Measurements from ENCODE around the gene HPCA.

Gene HPCA

GRCh38 chr1:32881871-32882850 is 4.1 kb upstream of the HPCA start:
- Histone ChIP-seq H3K27ac (ENCODE audit: low read depth in 2 of 2, low read length in 2 of 2) (no peak overlapping the region), H3K9me3 (ENCODE audit: control insufficient read depth in 2 of 2, low read length in 2 of 2) (no peaks in the 10 kb centered on the region), H3K4me1 (ENCODE audit: control insufficient read depth in 2 of 2, insufficient read depth in 2 of 2, low read length in 2 of 2) (no peaks in the 10 kb centered on the region), H3K27me3 (ENCODE audit: control insufficient read depth in 2 of 2, insufficient read depth in 2 of 2, low read length in 2 of 2) (peaks cover 6 to 13% of the 10 kb centered on the region in 2 donors), H3K36me3 (ENCODE audit: control insufficient read depth in 2 of 2, insufficient read depth in 2 of 2, low read length in 2 of 2) (no peaks in the 10 kb centered on the region), H3K9ac (ENCODE audit: low read depth in 1 of 2, low read length in 2 of 2) (no peak overlapping the region), H3K4me3 (ENCODE audit: low read length in 2 of 2) (no peak overlapping the region)

- no peak overlapping the region for H3K27ac ChIP-seq (ENCODE audit: low read depth in 2 of 2, low read length in 2 of 2)
- H3K27me3 ChIP-seq (ENCODE audit: control insufficient read depth in 2 of 2, insufficient read depth in 2 of 2, low read length in 2 of 2): peaks cover 8 to 11% of the 10 kb centered on the region in 2 donors
- H3K4me1 ChIP-seq (ENCODE audit: control insufficient read depth in 2 of 2, insufficient read depth in 2 of 2, low read length in 2 of 2): no peaks in the 10 kb centered on the region
These were observed 2.8 kb upstream of the HPCA start for GRCh38 chr1:32883338-32884031.

GRCh38 chr1:32884032-32884372 is 2.3 kb upstream of the HPCA start:
- Histone ChIP-seq H3K27me3 (ENCODE audit: control insufficient read depth in 2 of 2, insufficient read depth in 2 of 2, low read length in 2 of 2) (peaks cover 8 to 11% of the 10 kb centered on the region in 2 donors), H3K4me1 (ENCODE audit: control insufficient read depth in 2 of 2, insufficient read depth in 2 of 2, low read length in 2 of 2) (no peaks in the 10 kb centered on the region), H3K4me3 (ENCODE audit: low read length in 2 of 2) (no peak overlapping the region), H3K36me3 (ENCODE audit: control insufficient read depth in 2 of 2, insufficient read depth in 2 of 2, low read length in 2 of 2) (no peaks in the 10 kb centered on the region), H3K9me3 (ENCODE audit: control insufficient read depth in 2 of 2, low read length in 2 of 2) (no peaks in the 10 kb centered on the region), H3K9ac (ENCODE audit: low read depth in 1 of 2, low read length in 2 of 2) (no peak overlapping the region), H3K27ac (ENCODE audit: low read depth in 2 of 2, low read length in 2 of 2) (no peak overlapping the region)

More at GRCh38 chr1:32883338-32884031, 2.8 kb upstream of the HPCA start:
- Histone ChIP-seq H3K4me3 (ENCODE audit: low read length in 2 of 2) (no peak overlapping the region), H3K36me3 (ENCODE audit: control insufficient read depth in 2 of 2, insufficient read depth in 2 of 2, low read length in 2 of 2) (no peaks in the 10 kb centered on the region), H3K9me3 (ENCODE audit: control insufficient read depth in 2 of 2, low read length in 2 of 2) (no peaks in the 10 kb centered on the region), H3K9ac (ENCODE audit: low read depth in 1 of 2, low read length in 2 of 2) (no peak overlapping the region)

- no peaks in the 10 kb centered on the region for H3K36me3 ChIP-seq (ENCODE audit: control insufficient read depth in 2 of 2, insufficient read depth in 2 of 2, low read length in 2 of 2)
These were observed 1.6 kb upstream of the HPCA start for GRCh38 chr1:32884726-32885125.

GRCh38 chr1:32885676-32886003 is 651 bp upstream of the HPCA start:
- Histone ChIP-seq H3K4me1 (ENCODE audit: control insufficient read depth in 2 of 2, insufficient read depth in 2 of 2, low read length in 2 of 2) (no peaks in the 10 kb centered on the region), H3K9ac (ENCODE audit: low read depth in 1 of 2, low read length in 2 of 2) (no peak overlapping the region), H3K4me3 (ENCODE audit: low read length in 2 of 2) (no peak overlapping the region), H3K27ac (ENCODE audit: low read depth in 2 of 2, low read length in 2 of 2) (no peak overlapping the region), H3K27me3 (ENCODE audit: control insufficient read depth in 2 of 2, insufficient read depth in 2 of 2, low read length in 2 of 2) (peaks cover 8 to 13% of the 10 kb centered on the region in 2 donors), H3K36me3 (ENCODE audit: control insufficient read depth in 2 of 2, insufficient read depth in 2 of 2, low read length in 2 of 2) (no peaks in the 10 kb centered on the region), H3K9me3 (ENCODE audit: control insufficient read depth in 2 of 2, low read length in 2 of 2) (no peaks in the 10 kb centered on the region)

More at GRCh38 chr1:32884726-32885125, 1.6 kb upstream of the HPCA start:
- H3K4me3 ChIP-seq (ENCODE audit: low read length in 2 of 2): no peak overlapping the region
- H3K9ac ChIP-seq (ENCODE audit: low read depth in 1 of 2, low read length in 2 of 2): no peak overlapping the region
- no peak overlapping the region for H3K27ac ChIP-seq (ENCODE audit: low read depth in 2 of 2, low read length in 2 of 2)
- H3K9me3 ChIP-seq (ENCODE audit: control insufficient read depth in 2 of 2, low read length in 2 of 2): no peaks in the 10 kb centered on the region
- H3K27me3 ChIP-seq (ENCODE audit: control insufficient read depth in 2 of 2, insufficient read depth in 2 of 2, low read length in 2 of 2): peaks cover 8 to 11% of the 10 kb centered on the region in 2 donors
- no peaks in the 10 kb centered on the region for H3K4me1 ChIP-seq (ENCODE audit: control insufficient read depth in 2 of 2, insufficient read depth in 2 of 2, low read length in 2 of 2)

GRCh38 chr1:32886828-32887414 is 630 bp downstream of the HPCA start:
- Histone ChIP-seq H3K9ac (ENCODE audit: low read depth in 1 of 2, low read length in 2 of 2) (no peak overlapping the region), H3K9me3 (ENCODE audit: control insufficient read depth in 2 of 2, low read length in 2 of 2) (no peaks in the 10 kb centered on the region), H3K36me3 (ENCODE audit: control insufficient read depth in 2 of 2, insufficient read depth in 2 of 2, low read length in 2 of 2) (no peaks in the 10 kb centered on the region), H3K27ac (ENCODE audit: low read depth in 2 of 2, low read length in 2 of 2) (no peak overlapping the region), H3K27me3 (ENCODE audit: control insufficient read depth in 2 of 2, insufficient read depth in 2 of 2, low read length in 2 of 2) (peaks cover 8 to 20% of the 10 kb centered on the region in 2 donors), H3K4me3 (ENCODE audit: low read length in 2 of 2) (no peak overlapping the region), H3K4me1 (ENCODE audit: control insufficient read depth in 2 of 2, insufficient read depth in 2 of 2, low read length in 2 of 2) (no peaks in the 10 kb centered on the region)

- Histone ChIP-seq H3K27ac (ENCODE audit: low read depth in 2 of 2, low read length in 2 of 2) (no peak overlapping the region), H3K36me3 (ENCODE audit: control insufficient read depth in 2 of 2, insufficient read depth in 2 of 2, low read length in 2 of 2) (no peaks in the 10 kb centered on the region), H3K4me3 (ENCODE audit: low read length in 2 of 2) (no peak overlapping the region), H3K9me3 (ENCODE audit: control insufficient read depth in 2 of 2, low read length in 2 of 2) (no peaks in the 10 kb centered on the region), H3K27me3 (ENCODE audit: control insufficient read depth in 2 of 2, insufficient read depth in 2 of 2, low read length in 2 of 2) (peaks cover 8 to 24% of the 10 kb centered on the region in 2 donors), H3K9ac (ENCODE audit: low read depth in 1 of 2, low read length in 2 of 2) (no peak overlapping the region), H3K4me1 (ENCODE audit: control insufficient read depth in 2 of 2, insufficient read depth in 2 of 2, low read length in 2 of 2) (peaks cover 4% of the 10 kb centered on the region in 2 donors)
These were observed 1.3 kb downstream of the HPCA start for GRCh38 chr1:32887623-32888022.

- Histone ChIP-seq H3K9me3 (ENCODE audit: control insufficient read depth in 2 of 2, low read length in 2 of 2) (no peaks in the 10 kb centered on the region), H3K4me1 (ENCODE audit: control insufficient read depth in 2 of 2, insufficient read depth in 2 of 2, low read length in 2 of 2) (peaks cover 5 to 9% of the 10 kb centered on the region in 2 donors), H3K4me3 (ENCODE audit: low read length in 2 of 2) (no peak overlapping the region), H3K36me3 (ENCODE audit: control insufficient read depth in 2 of 2, insufficient read depth in 2 of 2, low read length in 2 of 2) (no peaks in the 10 kb centered on the region), H3K27me3 (ENCODE audit: control insufficient read depth in 2 of 2, insufficient read depth in 2 of 2, low read length in 2 of 2) (peaks cover 8 to 25% of the 10 kb centered on the region in 2 donors), H3K27ac (ENCODE audit: low read depth in 2 of 2, low read length in 2 of 2) (no peak overlapping the region), H3K9ac (ENCODE audit: low read depth in 1 of 2, low read length in 2 of 2) (no peak overlapping the region)
These were observed 1.8 kb downstream of the HPCA start for GRCh38 chr1:32888134-32888533.

GRCh38 chr1:32888677-32889420 is 2.6 kb downstream of the HPCA start:
- Histone ChIP-seq H3K9me3 (ENCODE audit: control insufficient read depth in 2 of 2, low read length in 2 of 2) (no peaks in the 10 kb centered on the region), H3K27ac (ENCODE audit: low read depth in 2 of 2, low read length in 2 of 2) (no peak overlapping the region), H3K4me1 (ENCODE audit: control insufficient read depth in 2 of 2, insufficient read depth in 2 of 2, low read length in 2 of 2) (peaks cover 5 to 14% of the 10 kb centered on the region in 2 donors), H3K9ac (ENCODE audit: low read depth in 1 of 2, low read length in 2 of 2) (no peak overlapping the region), H3K27me3 (ENCODE audit: control insufficient read depth in 2 of 2, insufficient read depth in 2 of 2, low read length in 2 of 2) (peaks cover 8 to 25% of the 10 kb centered on the region in 2 donors), H3K4me3 (ENCODE audit: low read length in 2 of 2) (no peak overlapping the region), H3K36me3 (ENCODE audit: control insufficient read depth in 2 of 2, insufficient read depth in 2 of 2, low read length in 2 of 2) (no peaks in the 10 kb centered on the region)
